Kasumi-1 (cell line): ENCODE data around the gene TMEM198.
A peak's percentile ranks its signal among the peaks of the same experiment; 100 is the strongest.

ENCODE experiments used
- DNase-seq, 2 experiments: peaks; one replicate each; lab custom pipeline; 2025; lab: John Stamatoyannopoulos, UW

The TMEM198 gene

DNA sequence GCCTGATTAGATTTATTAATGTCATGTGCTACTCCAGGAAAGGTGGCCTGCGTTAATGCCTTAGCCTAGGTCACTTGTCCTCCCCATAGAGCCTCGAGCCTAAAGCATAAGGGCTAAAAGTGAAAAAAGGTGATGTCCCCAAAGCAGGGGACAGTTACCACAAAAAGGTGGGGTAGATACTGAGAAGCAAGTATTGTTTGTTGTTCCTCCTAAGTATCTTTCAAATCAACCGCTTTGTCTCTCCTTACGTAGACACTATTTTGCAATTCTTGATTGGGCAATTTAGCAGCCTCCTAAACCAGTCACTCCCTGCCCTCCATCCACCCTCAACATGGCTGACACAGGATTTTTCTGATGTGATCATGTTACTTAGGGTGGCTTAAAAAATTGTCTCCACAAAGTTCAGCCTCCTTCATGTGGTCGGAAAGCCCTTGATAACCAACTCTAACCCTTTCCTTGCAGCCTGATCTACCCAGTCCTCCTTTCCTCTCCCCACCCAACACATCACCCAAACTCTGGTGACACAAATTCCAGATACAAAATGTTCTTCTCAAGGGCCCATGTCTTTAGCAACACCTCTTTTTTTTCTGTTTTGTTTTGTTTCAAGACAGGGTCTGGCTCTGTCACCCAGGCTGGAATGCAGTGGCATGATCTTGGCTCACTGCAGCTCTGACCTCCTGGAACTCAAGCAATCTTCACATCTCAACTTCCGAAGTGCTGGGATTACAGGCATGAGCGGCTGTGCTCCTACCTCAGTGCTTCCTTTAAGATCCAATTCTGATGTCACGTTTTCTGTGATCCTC lies 35.2 kb downstream of the TMEM198 start:
- DNase-seq, result no peak

DNA sequence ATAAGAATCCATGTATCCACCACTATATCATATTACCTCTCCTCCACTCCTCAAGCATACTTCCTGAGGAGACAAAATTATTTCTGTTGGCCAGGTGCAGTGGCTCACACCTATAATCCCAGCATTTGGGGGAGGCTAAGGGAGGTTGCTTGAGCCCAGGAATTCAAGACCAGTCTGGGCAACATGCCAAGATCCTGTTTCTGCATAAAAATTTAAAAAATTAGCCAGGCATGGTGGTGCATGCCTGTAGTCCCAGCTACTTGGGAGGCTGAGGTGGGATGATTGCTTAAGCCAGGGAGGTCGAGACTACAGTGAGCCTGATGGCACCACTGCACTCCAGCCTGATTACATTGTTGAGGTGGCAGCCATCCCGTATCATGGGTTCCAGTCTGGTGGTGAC lies 37.5 kb downstream of the TMEM198 start:
- no peak for DNase-seq

DNA sequence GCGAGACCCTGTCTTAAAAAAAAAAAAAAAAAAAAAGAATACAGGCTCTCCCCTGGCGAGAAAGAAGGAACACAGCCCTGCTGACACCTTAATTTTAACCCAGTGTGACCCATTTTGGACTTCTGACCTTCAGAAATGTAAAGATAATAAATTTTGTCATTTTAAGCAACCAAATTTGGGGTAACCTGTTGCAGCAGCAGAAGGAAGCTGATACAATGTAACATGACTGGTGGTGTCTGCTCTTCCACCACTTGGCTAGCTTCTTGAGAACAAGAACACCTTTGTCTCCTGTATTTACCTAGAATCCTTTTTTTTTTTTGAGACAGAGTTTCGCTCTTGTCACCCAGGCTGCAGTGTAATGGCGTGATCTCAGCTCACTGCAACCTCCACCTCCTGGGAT lies 47.3 kb downstream of the TMEM198 start:
- no peak for DNase-seq

DNA sequence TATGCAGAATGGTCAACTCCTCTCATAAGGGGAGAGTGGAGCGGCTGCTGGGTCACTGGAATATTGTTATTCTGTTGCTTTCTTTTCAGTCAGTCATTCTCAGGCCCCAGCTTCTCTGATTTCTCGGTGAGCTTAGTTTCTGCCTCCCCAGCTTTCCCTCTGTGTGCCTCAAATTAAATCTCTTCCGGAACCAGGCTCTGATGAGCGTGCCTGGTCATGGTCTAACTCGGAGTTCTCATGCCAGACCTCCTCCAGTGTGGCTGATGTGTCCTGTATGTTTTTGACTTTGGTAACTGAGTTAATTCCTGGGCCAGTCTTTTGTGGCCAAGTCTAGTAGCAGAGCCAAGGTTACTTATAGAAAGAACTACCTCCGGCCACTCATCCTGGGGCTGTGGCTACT lies 48.9 kb downstream of the TMEM198 start:
- DNase-seq, result no peak

DNA sequence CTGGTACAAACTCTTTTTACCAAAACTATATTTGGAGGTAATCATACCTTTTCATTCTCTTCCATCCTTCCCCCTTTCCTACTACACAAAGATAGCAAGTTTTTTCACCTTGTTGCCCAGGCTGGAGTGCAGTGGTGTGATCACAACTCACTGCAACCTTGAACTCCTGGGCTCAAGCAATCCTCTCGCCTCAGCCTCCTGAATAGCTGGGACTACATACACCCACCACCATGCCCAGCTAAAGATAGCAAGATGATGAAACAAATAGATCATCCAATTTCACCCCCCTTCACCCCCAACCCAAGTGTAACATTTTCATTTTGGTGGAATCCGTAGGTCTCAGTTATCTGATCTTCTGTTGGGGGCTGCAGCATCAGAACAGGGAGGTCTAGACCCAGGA lies 49.3 kb downstream of the TMEM198 start:
- no peak for DNase-seq

DNA sequence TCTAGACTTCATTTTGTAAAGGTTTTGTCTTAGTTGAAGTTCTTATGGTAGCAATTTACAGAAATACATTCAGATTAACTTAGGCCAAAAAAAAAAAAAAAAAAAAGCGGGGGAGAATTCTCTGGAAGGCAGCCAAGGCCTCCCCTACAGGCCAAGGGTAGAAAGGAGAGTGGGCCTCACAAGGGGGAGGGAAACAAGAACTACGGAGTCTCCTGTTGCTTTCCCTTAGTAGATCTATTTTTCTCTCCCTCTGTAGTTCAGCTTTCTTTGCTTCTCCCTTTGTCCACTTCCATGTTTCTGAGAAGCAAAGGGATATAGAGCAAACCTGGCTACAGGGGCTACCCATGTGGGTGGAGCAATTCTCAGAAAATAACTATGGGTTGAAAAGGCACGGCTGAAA lies 51.4 kb downstream of the TMEM198 start:
- peak; percentile 35 to 44 for DNase-seq

DNA sequence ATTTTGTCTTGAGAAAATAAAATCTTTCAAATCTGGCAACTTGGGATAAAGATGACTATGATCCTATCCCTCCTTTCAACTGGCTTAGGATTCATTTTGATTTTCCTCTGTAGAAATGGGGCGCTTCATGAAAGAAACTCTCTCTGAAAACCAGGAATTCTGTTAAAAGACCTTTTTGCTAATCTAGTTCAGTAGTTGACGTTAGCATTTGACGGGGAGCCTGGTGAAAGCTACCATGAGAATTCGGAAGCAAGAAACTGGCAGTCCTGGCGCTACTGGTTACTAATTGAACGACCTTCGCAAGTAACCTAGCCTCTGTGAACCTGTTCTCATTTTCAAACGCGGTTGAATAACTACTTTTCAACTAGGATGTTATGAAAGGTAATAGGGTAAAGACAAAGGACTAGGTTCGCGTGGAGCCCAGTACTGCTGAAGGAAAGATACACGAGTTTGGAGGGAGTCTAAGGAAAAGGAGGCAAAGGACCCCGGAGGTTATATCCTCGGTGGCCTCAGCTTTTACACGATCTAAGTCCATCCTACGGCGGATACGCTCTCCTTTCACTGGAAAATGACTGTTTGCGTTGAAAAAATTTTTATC lies 53.2 kb downstream of the TMEM198 start:
- peak in 1 of 2 experiments; percentile 26 for DNase-seq

DNA sequence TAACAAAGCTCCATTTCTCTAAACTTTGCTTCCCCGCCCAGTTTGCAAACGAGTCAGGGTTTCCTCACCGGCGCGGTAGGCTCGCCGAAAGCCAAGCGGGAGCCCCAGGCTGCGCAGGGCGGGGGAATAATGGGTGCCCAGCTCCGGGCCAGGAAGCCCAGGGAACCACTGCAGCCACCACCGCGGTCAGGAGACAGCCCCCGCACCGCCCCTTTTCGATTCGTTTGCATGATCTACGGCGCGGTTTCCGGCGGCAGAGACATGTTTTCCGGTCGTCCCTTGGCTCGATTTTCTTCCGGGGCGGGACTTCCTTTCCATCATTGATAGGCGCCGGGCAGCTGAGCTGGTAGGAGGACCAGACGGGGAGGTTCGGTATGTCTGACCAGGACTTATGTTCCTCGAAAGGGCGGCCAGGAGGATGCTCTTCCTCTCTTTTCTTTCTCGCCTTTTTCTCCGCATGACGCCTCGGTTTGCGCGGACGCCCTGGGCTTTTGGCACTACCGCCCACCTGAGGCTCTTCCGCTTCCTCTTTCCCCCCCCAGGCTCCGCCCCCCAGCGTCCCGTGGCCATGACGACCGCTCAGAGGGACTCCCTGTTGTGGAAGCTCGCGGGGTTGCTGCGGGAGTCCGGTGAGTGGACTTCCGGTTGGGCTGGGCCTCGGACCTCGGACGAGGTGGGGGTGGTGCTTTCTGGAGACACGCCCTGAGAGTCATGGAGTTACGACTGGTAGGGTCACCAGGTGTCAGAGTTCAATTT lies 53.9 kb downstream of the TMEM198 start, which contains the start of gene STK11IP:
Gene STK11IP, plus strand, starts transcription at position 306 of the 756 bp plus-strand sequence. Its CDS starts 263 bp downstream, at position 569.
- DNase-seq, result peak; percentile 79 to 84

DNA sequence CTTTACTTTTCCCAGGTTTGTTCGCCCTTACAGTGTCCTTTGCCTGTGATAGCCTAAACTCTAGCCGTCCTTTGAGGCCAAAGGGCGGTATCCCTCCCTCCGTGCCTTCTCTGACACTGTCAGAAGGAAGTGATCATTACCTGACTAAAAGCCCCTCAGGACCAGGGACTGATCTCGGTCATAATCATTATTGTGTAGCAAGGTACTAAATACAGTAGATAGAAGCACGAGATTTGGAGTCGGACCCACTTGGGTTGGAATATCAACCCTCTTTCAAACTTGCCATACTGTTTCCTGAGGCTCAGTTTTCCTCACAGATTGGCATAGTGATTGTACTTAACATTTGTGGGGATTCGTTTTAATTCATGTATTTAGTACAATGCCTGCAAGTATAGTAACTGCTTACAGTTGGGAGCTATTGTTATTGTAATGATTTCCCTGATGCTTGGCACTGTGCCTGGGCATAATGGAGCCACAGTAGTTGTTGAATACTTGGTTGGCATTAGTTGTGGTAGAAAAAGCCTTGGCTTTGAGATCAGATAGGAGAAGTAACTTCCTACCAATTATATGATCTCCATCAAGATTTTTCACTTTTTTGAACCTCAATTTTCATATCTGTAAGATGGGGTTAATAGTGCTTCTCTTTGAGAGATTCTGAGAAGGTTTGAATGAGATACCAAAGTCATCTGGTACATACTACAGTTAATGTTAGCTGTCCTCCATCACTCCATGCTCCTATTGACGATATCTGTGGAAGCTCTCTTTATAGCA lies 54.7 kb downstream of the TMEM198 start:
- no peak for DNase-seq
